ENCODE results near the gene RCOR1. TPM values are rescaled to one million over a fixed set of nuclear protein-coding genes. Genes with fewer than 3 reads are reported as not detected.
"Not testable (repeated sequence)": the region's sequence is repeated elsewhere in the genome, so short reads cannot be mapped to it uniquely, and the experiment has no call there.

Gene RCOR1
- total and polyA plus RNA-seq, 2 of the 8 experiments (the other 6 are each of a cell fraction or from before 2014, with no cell fraction given): 12.3 to 26.3 TPM

GRCh38 chr14:102616799-102617198, 24.4 kb downstream of the RCOR1 start (continued):
- TF ChIP-seq ATF2 (IDR thresholded peaks at IDR 0.05; ENCODE audit: low read length) (no peak), SRF (IDR thresholded peaks at IDR 0.05; ENCODE audit: low read depth, low read length) (no peak), CEBPB (IDR thresholded peaks at IDR 0.05; ENCODE audit: low read depth, low read length) (no peak), HDAC6 (IDR thresholded peaks at IDR 0.05; ENCODE audit: low read depth, low read length) (no peak)

- H3K79me2 ChIP-seq (ENCODE audit: control insufficient read depth in 1 of 2, insufficient read depth in 2 of 2, low read length in 2 of 2): peaks cover 12 to 84% of the 10 kb centered on the region in 2 experiments
- ChIA-PET CTCF (ENCODE audit: partially characterized antibody) (interaction anchor here (0.6 to 1.6 kb wide), 5 partner anchors 8 to 74 kb away, joined by 3 to 7 read pairs (median 4); no protein-coding TSS in a partner anchor), POLR2A (ENCODE audit: partially characterized antibody) (interaction anchor here (0.7 to 1.5 kb wide), 3 partner anchors 28 to 312 kb away, joined by 3 to 4 read pairs (median 3); no protein-coding TSS in a partner anchor)
- H4K20me1 ChIP-seq (replicated peaks in 1 of 2; ENCODE audit: control insufficient read depth in 1 of 2, insufficient read depth in 2 of 2, low read length in 2 of 2); H2BK12ac ChIP-seq (ENCODE audit: low read depth, low read length); H3K18ac ChIP-seq (ENCODE audit: extremely low read depth, low read length); H3K14ac ChIP-seq (ENCODE audit: insufficient read length); H4K5ac ChIP-seq (ENCODE audit: insufficient read length, low read depth, low read length); H3K4me2 ChIP-seq (ENCODE audit: insufficient read depth in 1 of 2, low read depth in 2 of 2, low read length in 2 of 2); H3K27me3 ChIP-seq (replicated peaks in 1 of 4; ENCODE audit: control insufficient read depth in 3 of 4, extremely low read depth in 1 of 4, insufficient read depth in 3 of 4, low read length in 3 of 4); H3K9me3 ChIP-seq (ENCODE audit: insufficient read depth in 2 of 2, low read depth in 1 of 2, low read length in 1 of 2); H3K4ac ChIP-seq (replicated peaks; ENCODE audit: insufficient read length, low read depth, low read length); DNase-seq (ENCODE audit: low read depth in 1 of 2, low spot score in 2 of 2); H3K79me1 ChIP-seq (ENCODE audit: low read depth, low read length); H2BK120ac ChIP-seq (replicated peaks; ENCODE audit: low read depth, low read length); H3K23ac ChIP-seq (ENCODE audit: insufficient read length); H4K91ac ChIP-seq (replicated peaks; ENCODE audit: insufficient read length, low read length); H2AK5ac ChIP-seq (ENCODE audit: low read depth, low read length); H3K36me3 ChIP-seq (ENCODE audit: control insufficient read depth in 2 of 4, insufficient read depth in 4 of 4, low read length in 3 of 4); H3K23me2 ChIP-seq (ENCODE audit: low read depth, low read length); H3K27ac ChIP-seq (ENCODE audit: low read depth, low read length); H2AFZ ChIP-seq (ENCODE audit: low read length); H3K9ac ChIP-seq (replicated peaks in 1 of 4; ENCODE audit: extremely low read depth in 1 of 4, low read depth in 3 of 4, low read length in 3 of 4); FAIRE-seq; H4K8ac ChIP-seq (ENCODE audit: extremely low read depth, insufficient read depth, low read length); H3K56ac ChIP-seq (replicated peaks; ENCODE audit: insufficient read length, low read depth, low read length); H2BK15ac ChIP-seq (ENCODE audit: low read length); H3K4me3 ChIP-seq (ENCODE audit: extremely low read depth in 1 of 4, insufficient read depth in 2 of 4, low read depth in 3 of 4, low read length in 4 of 4); H2BK20ac ChIP-seq (ENCODE audit: low read length): not testable (repeated sequence)
- H2BK5ac ChIP-seq (ENCODE audit: low read depth, low read length): peak overlapping the region; percentile 10; the same call in 1 of the 2 replicates
- WGBS, 2 experiments (ENCODE audit: extremely low coverage in 1 of 2, insufficient coverage in 1 of 2, insufficient read length in 1 of 2, insufficient replicate concordance in 2 of 2, low coverage in 1 of 2, low lambda C conversion rate in 2 of 2, missing lambda C conversion rate in 1 of 2): 89% methylated on average over 6 of the region's 6 CpGs; no CpG with 5 or more reads in 1 of the 2 experiments
- H3K4me1 ChIP-seq (replicated peaks in 1 of 4; ENCODE audit: control insufficient read depth in 3 of 4, insufficient read depth in 4 of 4, low read length in 3 of 4): peaks cover 0 to 13% (median 9%) of the 10 kb centered on the region in 4 experiments; a peak in 4 of 7 replicates
These were observed 26.6 kb downstream of the RCOR1 start for GRCh38 chr14:102619012-102619411.
